HEK293 (cell line): ENCODE data around the gene C16orf92.

Source experiments
- PRDM10 ChIP-seq: fragments of 450-650 bp; formaldehyde crosslinking; IDR thresholded peaks from 2 replicates; pipeline ENCODE4 v1.5.1; 2016; ENCODE audit warnings: missing biosample characterization, missing genetic modification characterization
- SETDB1 ChIP-seq: IDR thresholded peaks from one replicate; pipeline ENCODE4 v1.6.1; 2017; ENCODE audit warnings: mild to moderate bottlenecking, low read length, moderate library complexity, mixed read lengths; ENCODE audit not compliant: insufficient read length
- ZBTB21 ChIP-seq: fragments of 450-650 bp; formaldehyde crosslinking; IDR thresholded peaks from 2 replicates; pipeline ENCODE4 v1.5.1; 2017; ENCODE audit warnings: missing biosample characterization, missing genetic modification characterization
- ZBTB44 ChIP-seq: fragments of 450-650 bp; IDR thresholded peaks from 2 replicates; pipeline ENCODE4 v1.5.1; 2018; ENCODE audit warnings: missing biosample characterization, mild to moderate bottlenecking, missing genetic modification characterization
- ZFP41 ChIP-seq: fragments of 450-650 bp; formaldehyde crosslinking; IDR thresholded peaks from 2 replicates; pipeline ENCODE4 v1.5.1; 2016; ENCODE audit warnings: missing biosample characterization, missing genetic modification characterization, borderline replicate concordance
- ZFP69B ChIP-seq: fragments of 450-650 bp; formaldehyde crosslinking; IDR thresholded peaks from 2 replicates; pipeline ENCODE4 v1.5.1; 2016; ENCODE audit warnings: missing biosample characterization, missing genetic modification characterization
- ZNF10 ChIP-seq: fragments of 450-650 bp; formaldehyde crosslinking; IDR thresholded peaks from 2 replicates; pipeline ENCODE4 v1.5.1; 2017; ENCODE audit warnings: missing biosample characterization, missing genetic modification characterization
- ZNF146 ChIP-seq: fragments of 450-650 bp; formaldehyde crosslinking; IDR thresholded peaks from 2 replicates; pipeline ENCODE4 v1.5.1; 2016; ENCODE audit warnings: missing biosample characterization, missing genetic modification characterization
- ZNF214 ChIP-seq: fragments of 450-650 bp; formaldehyde crosslinking; IDR thresholded peaks from 2 replicates; pipeline ENCODE4 v1.5.1; 2017; ENCODE audit warnings: missing biosample characterization, mild to moderate bottlenecking, missing genetic modification characterization, borderline replicate concordance
- ZNF23 ChIP-seq: fragments of 450-650 bp; formaldehyde crosslinking; IDR thresholded peaks from 2 replicates; pipeline ENCODE4 v1.5.1; 2016; ENCODE audit warnings: missing biosample characterization, missing genetic modification characterization, borderline replicate concordance
- ZNF274 ChIP-seq, 2 experiments: fragments of 200-500 bp in 1 of 2; fragments of 450-650 bp in 1 of 2; sonication (Bioruptor generic) in 1 of 2; formaldehyde crosslinking in 1 of 2; IDR thresholded peaks; 2 replicates each; pipeline versions ENCODE4 v1.5.1 to v1.6.1; 2014 to 2016; ENCODE audit warnings: borderline replicate concordance in 1 of 2, inconsistent platforms in 1 of 2, low read length in 1 of 2, missing biosample characterization in 1 of 2, missing genetic modification characterization in 1 of 2
- ZNF391 ChIP-seq: fragments of 450-650 bp; formaldehyde crosslinking; IDR thresholded peaks from 2 replicates; pipeline ENCODE4 v1.5.1; 2016; ENCODE audit warnings: low read depth, missing biosample characterization, missing genetic modification characterization, borderline replicate concordance
- ZNF433 ChIP-seq: fragments of 450-650 bp; formaldehyde crosslinking; IDR thresholded peaks from 2 replicates; pipeline ENCODE4 v1.5.1; 2016; ENCODE audit warnings: missing biosample characterization, missing genetic modification characterization, low read depth
- ZNF48 ChIP-seq: fragments of 450-650 bp; formaldehyde crosslinking; IDR thresholded peaks from 2 replicates; pipeline ENCODE4 v1.5.1; 2016; ENCODE audit warnings: missing biosample characterization, missing genetic modification characterization
- ZNF549 ChIP-seq: fragments of 450-650 bp; IDR thresholded peaks from 2 replicates; pipeline ENCODE4 v1.5.1; 2018; ENCODE audit warnings: missing biosample characterization, missing genetic modification characterization, mild to moderate bottlenecking, inconsistent platforms, moderate library complexity
- ZNF768 ChIP-seq: fragments of 450-650 bp; formaldehyde crosslinking; IDR thresholded peaks from 2 replicates; pipeline ENCODE4 v1.5.1; 2018; ENCODE audit warnings: missing biosample characterization, mild to moderate bottlenecking, missing genetic modification characterization
- ZNF776 ChIP-seq: fragments of 450-650 bp; formaldehyde crosslinking; IDR thresholded peaks from 2 replicates; pipeline ENCODE4 v1.5.0; 2017; ENCODE audit warnings: missing biosample characterization, missing genetic modification characterization, borderline replicate concordance
- ZNF792 ChIP-seq: fragments of 450-650 bp; formaldehyde crosslinking; IDR thresholded peaks from 2 replicates; pipeline ENCODE4 v1.5.1; 2016; ENCODE audit warnings: missing biosample characterization, missing genetic modification characterization
- ZSCAN23 ChIP-seq: fragments of 450-650 bp; formaldehyde crosslinking; IDR thresholded peaks from 2 replicates; pipeline ENCODE4 v1.5.1; 2016; ENCODE audit warnings: missing biosample characterization, missing genetic modification characterization
- ZSCAN30 ChIP-seq: fragments of 450-650 bp; IDR thresholded peaks from 2 replicates; pipeline ENCODE4 v1.5.1; 2018; ENCODE audit warnings: missing biosample characterization, mild to moderate bottlenecking, missing genetic modification characterization, moderate library complexity
- TF ChIP-seq, protein P1 (sequence below): fragments of 450-650 bp; formaldehyde crosslinking; conservative IDR thresholded peaks from 2 replicates; pipeline ENCODE4 v1.5.1; 2016; ENCODE audit warnings: low read depth, missing biosample characterization, missing genetic modification characterization
- TF ChIP-seq, protein P2 (sequence below): fragments of 450-650 bp; formaldehyde crosslinking; IDR thresholded peaks from 2 replicates; pipeline ENCODE4 v1.5.1; 2016; ENCODE audit warnings: missing biosample characterization, missing genetic modification characterization
- TF ChIP-seq, protein P3 (sequence below): fragments of 450-650 bp; formaldehyde crosslinking; IDR thresholded peaks from 2 replicates; pipeline ENCODE4 v1.5.1; 2016; ENCODE audit warnings: missing biosample characterization, missing genetic modification characterization
- TF ChIP-seq, protein P4 (sequence below): fragments of 450-650 bp; formaldehyde crosslinking; IDR thresholded peaks from 2 replicates; pipeline ENCODE4 v1.5.1; 2016; ENCODE audit warnings: missing biosample characterization, missing genetic modification characterization

Gene C16orf92

GRCh38 chr16:30052671-30053372 is 29.8 kb downstream of the C16orf92 start (continued):
- TF ChIP-seq PRDM10 (tag by site-specific recombination) = peak; percentile 97
- TF ChIP-seq ZNF391 (tag by site-specific recombination) = peak; percentile 95; the same call in 1 of the 2 replicates
- TF ChIP-seq ZSCAN30 (tag by site-specific recombination) = no peak; the same call in none of the 2 replicates
- TF ChIP-seq ZNF214 (tag by site-specific recombination) = peak; percentile 41; the same call in 1 of the 2 replicates
- TF ChIP-seq ZNF146 = peak; percentile 60
- peak; percentile 47; the same call in 1 of the 2 replicates for TF ChIP-seq ZNF23 (tag by site-specific recombination)
- TF ChIP-seq, protein P1, sequence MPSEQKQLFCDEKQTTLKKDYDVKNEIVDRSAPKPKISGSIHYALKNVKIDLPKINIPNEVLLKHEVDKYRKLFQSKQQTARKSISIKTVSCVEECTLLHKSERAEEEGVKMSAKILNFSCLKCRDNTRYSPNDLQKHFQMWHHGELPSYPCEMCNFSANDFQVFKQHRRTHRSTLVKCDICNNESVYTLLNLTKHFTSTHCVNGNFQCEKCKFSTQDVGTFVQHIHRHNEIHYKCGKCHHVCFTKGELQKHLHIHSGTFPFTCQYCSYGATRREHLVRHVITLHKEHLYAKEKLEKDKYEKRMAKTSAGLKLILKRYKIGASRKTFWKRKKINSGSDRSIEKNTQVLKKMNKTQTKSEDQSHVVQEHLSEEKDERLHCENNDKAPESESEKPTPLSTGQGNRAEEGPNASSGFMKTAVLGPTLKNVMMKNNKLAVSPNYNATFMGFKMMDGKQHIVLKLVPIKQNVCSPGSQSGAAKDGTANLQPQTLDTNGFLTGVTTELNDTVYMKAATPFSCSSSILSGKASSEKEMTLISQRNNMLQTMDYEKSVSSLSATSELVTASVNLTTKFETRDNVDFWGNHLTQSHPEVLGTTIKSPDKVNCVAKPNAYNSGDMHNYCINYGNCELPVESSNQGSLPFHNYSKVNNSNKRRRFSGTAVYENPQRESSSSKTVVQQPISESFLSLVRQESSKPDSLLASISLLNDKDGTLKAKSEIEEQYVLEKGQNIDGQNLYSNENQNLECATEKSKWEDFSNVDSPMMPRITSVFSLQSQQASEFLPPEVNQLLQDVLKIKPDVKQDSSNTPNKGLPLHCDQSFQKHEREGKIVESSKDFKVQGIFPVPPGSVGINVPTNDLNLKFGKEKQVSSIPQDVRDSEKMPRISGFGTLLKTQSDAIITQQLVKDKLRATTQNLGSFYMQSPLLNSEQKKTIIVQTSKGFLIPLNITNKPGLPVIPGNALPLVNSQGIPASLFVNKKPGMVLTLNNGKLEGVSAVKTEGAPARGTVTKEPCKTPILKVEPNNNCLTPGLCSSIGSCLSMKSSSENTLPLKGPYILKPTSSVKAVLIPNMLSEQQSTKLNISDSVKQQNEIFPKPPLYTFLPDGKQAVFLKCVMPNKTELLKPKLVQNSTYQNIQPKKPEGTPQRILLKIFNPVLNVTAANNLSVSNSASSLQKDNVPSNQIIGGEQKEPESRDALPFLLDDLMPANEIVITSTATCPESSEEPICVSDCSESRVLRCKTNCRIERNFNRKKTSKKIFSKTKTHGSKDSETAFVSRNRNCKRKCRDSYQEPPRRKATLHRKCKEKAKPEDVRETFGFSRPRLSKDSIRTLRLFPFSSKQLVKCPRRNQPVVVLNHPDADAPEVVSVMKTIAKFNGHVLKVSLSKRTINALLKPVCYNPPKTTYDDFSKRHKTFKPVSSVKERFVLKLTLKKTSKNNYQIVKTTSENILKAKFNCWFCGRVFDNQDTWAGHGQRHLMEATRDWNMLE = peak; percentile 99
- TF ChIP-seq ZNF48 (tag by site-specific recombination) = no peak
- TF ChIP-seq ZNF776 (tag by site-specific recombination) = no peak
- TF ChIP-seq ZNF768 (tag by site-specific recombination) = no peak
- TF ChIP-seq ZNF10 (tag by site-specific recombination) = peak; percentile 100
- TF ChIP-seq SETDB1 = peak; percentile 17
- TF ChIP-seq, protein P2, sequence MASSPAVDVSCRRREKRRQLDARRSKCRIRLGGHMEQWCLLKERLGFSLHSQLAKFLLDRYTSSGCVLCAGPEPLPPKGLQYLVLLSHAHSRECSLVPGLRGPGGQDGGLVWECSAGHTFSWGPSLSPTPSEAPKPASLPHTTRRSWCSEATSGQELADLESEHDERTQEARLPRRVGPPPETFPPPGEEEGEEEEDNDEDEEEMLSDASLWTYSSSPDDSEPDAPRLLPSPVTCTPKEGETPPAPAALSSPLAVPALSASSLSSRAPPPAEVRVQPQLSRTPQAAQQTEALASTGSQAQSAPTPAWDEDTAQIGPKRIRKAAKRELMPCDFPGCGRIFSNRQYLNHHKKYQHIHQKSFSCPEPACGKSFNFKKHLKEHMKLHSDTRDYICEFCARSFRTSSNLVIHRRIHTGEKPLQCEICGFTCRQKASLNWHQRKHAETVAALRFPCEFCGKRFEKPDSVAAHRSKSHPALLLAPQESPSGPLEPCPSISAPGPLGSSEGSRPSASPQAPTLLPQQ = peak; percentile 93
- TF ChIP-seq ZNF549 (tag by site-specific recombination) = no peak
- TF ChIP-seq, protein P3, sequence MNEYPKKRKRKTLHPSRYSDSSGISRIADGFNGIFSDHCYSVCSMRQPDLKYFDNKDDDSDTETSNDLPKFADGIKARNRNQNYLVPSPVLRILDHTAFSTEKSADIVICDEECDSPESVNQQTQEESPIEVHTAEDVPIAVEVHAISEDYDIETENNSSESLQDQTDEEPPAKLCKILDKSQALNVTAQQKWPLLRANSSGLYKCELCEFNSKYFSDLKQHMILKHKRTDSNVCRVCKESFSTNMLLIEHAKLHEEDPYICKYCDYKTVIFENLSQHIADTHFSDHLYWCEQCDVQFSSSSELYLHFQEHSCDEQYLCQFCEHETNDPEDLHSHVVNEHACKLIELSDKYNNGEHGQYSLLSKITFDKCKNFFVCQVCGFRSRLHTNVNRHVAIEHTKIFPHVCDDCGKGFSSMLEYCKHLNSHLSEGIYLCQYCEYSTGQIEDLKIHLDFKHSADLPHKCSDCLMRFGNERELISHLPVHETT (tag by site-specific recombination) = peak; percentile 96
- TF ChIP-seq ZSCAN23 = peak; percentile 89
- TF ChIP-seq, protein P4, sequence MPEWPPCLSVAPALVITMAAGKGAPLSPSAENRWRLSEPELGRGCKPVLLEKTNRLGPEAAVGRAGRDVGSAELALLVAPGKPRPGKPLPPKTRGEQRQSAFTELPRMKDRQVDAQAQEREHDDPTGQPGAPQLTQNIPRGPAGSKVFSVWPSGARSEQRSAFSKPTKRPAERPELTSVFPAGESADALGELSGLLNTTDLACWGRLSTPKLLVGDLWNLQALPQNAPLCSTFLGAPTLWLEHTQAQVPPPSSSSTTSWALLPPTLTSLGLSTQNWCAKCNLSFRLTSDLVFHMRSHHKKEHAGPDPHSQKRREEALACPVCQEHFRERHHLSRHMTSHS (tag by site-specific recombination) = peak; percentile 20; the same call in 1 of the 2 replicates
- TF ChIP-seq ZFP41 (tag by site-specific recombination) = no peak
- TF ChIP-seq ZNF792 (tag by site-specific recombination) = peak; percentile 69; the same call in 1 of the 2 replicates
- TF ChIP-seq ZNF274 (IDR thresholded peaks at IDR 0.05; ENCODE audit: low read length) = no peak
- TF ChIP-seq ZNF274 (tag by site-specific recombination; IDR thresholded peaks at IDR 0.05; ENCODE audit: borderline replicate concordance) = no peak
- peak; percentile 77; the same call in 1 of the 2 replicates for TF ChIP-seq ZBTB21 (tag by site-specific recombination)
- no peak; the same call in 1 of the 2 replicates for TF ChIP-seq ZBTB44 (tag by site-specific recombination)
- TF ChIP-seq ZNF433 (tag by site-specific recombination) = peak; percentile 99; the same call in 1 of the 2 replicates
- peak; percentile 79 for TF ChIP-seq ZFP69B (tag by site-specific recombination)
